H1 (cell line): Measurements from ENCODE around the gene ARID5B. TPM values are rescaled to one million over a fixed set of nuclear protein-coding genes. Genes with fewer than 3 reads are reported as not detected.

Experiments used
- CTCF ChIA-PET: fragments of 300-600 bp; sonication (Branson Sonifier 250); formaldehyde crosslinking; loops from one replicate; lab custom pipeline; 2021; ENCODE audit not compliant: partially characterized antibody; lab: Charles Lee
- POLR2A ChIA-PET: fragments of 300-600 bp; sonication (Branson Sonifier 250); formaldehyde crosslinking; loops from one replicate; lab custom pipeline; 2021; ENCODE audit warnings: inconsistent platforms; ENCODE audit not compliant: partially characterized antibody; lab: Charles Lee
- DNase-seq, 2 experiments: peaks; one replicate each; pipeline versions ENCODE4 v3.0.0 to v3.0.0-alpha.2; 2010 to 2022; ENCODE audit warnings: low spot score in 2 of 2, low read depth in 1 of 2, mixed read lengths in 1 of 2
- FAIRE-seq: peaks from 2 replicates; lab custom pipeline; 2011; peaks lifted over from hg19 to GRCh38; lab: Jason Lieb, UNC
- H2AFZ ChIP-seq: 2 replicates; pipeline ENCODE4 v1.8.1; 2012; ENCODE audit warnings: low read length, inconsistent platforms
- H2AK5ac ChIP-seq: 2 replicates; pipeline ENCODE4 v1.6.1; 2013; ENCODE audit warnings: low read depth, low read length
- H2BK120ac ChIP-seq: replicated peaks from 2 replicates; pipeline ENCODE3; 2013; ENCODE audit warnings: low read depth, low read length, inconsistent platforms
- H2BK12ac ChIP-seq: 2 replicates; pipeline ENCODE4 v1.6.1; 2013; ENCODE audit warnings: low read depth, low read length
- H2BK15ac ChIP-seq: 2 replicates; pipeline ENCODE4 v1.6.1; 2013; ENCODE audit warnings: low read length
- H2BK20ac ChIP-seq: 2 replicates; pipeline ENCODE4 v1.6.1; 2013; ENCODE audit warnings: low read length
- H2BK5ac ChIP-seq: 2 replicates; pipeline ENCODE4 v1.6.1; 2013; ENCODE audit warnings: low read depth, low read length
- H3K14ac ChIP-seq: 2 replicates; pipeline ENCODE4 v1.6.1; 2013; ENCODE audit warnings: inconsistent platforms; ENCODE audit not compliant: insufficient read length
- H3K18ac ChIP-seq: 2 replicates; pipeline ENCODE4 v1.6.1; 2013; ENCODE audit warnings: low read length; ENCODE audit errors: extremely low read depth
- H3K23ac ChIP-seq: 2 replicates; pipeline ENCODE4 v1.6.1; 2013; ENCODE audit warnings: inconsistent platforms; ENCODE audit not compliant: insufficient read length
- H3K23me2 ChIP-seq: 2 replicates; pipeline ENCODE4 v1.6.1; 2013; ENCODE audit warnings: low read depth, low read length
- H3K27ac ChIP-seq: 2 replicates; pipeline ENCODE4 v1.6.1; 2011; ENCODE audit warnings: low read depth, low read length, inconsistent platforms
- H3K27me3 ChIP-seq, 4 experiments: replicated peaks in 1 of 4; 1 replicate in 1 of 4; 2 replicates in 3 of 4; pipeline versions ENCODE4 v1.6.1 to v1.8.1; 2011 to 2013; ENCODE audit warnings: low read length in 3 of 4, mild to moderate bottlenecking in 3 of 4, inconsistent platforms in 2 of 4, mixed read lengths in 2 of 4, moderate library complexity in 1 of 4; ENCODE audit not compliant: control insufficient read depth in 3 of 4, insufficient read depth in 3 of 4; ENCODE audit errors: extremely low read depth in 1 of 4
- H3K36me3 ChIP-seq, 4 experiments: 2 replicates each; pipeline versions ENCODE4 v1.6.1 to v1.8.1; 2011 to 2013; ENCODE audit warnings: mild to moderate bottlenecking in 4 of 4, low read length in 3 of 4, moderate library complexity in 2 of 4, control low read depth in 1 of 4, inconsistent platforms in 1 of 4; ENCODE audit not compliant: insufficient read depth in 4 of 4, control insufficient read depth in 2 of 4
- H3K4ac ChIP-seq: replicated peaks from 2 replicates; pipeline ENCODE3; 2013; ENCODE audit warnings: low read length, low read depth, mixed read lengths, inconsistent platforms; ENCODE audit not compliant: insufficient read length
- H3K4me1 ChIP-seq, 4 experiments: replicated peaks in 1 of 4; 1 replicate in 1 of 4; 2 replicates in 3 of 4; pipeline versions ENCODE4 v1.6.1 to v1.8.1; 2011 to 2013; ENCODE audit warnings: low read length in 3 of 4, inconsistent platforms in 2 of 4, mixed read lengths in 1 of 4; ENCODE audit not compliant: insufficient read depth in 4 of 4, control insufficient read depth in 3 of 4
- H3K4me2 ChIP-seq, 2 experiments: 2 replicates each; pipeline versions ENCODE4 v1.6.1 to v1.8.1; 2011 to 2013; ENCODE audit warnings: low read depth in 2 of 2, low read length in 2 of 2, control low read depth in 1 of 2, inconsistent platforms in 1 of 2, mild to moderate bottlenecking in 1 of 2; ENCODE audit not compliant: insufficient read depth in 1 of 2
- H3K4me3 ChIP-seq, 4 experiments: fragments of 200-600, 300-600 bp in 1 of 4; sonication (generic), shearing (Covaris generic), sonication (Bioruptor Twin) in 1 of 4; 2 replicates each; pipeline versions ENCODE4 v1.5.1 to v1.8.1; 2011 to 2016; ENCODE audit warnings: low read length in 4 of 4, low read depth in 3 of 4, control low read depth in 2 of 4, inconsistent platforms in 2 of 4, mild to moderate bottlenecking in 2 of 4, mixed read lengths in 1 of 4, moderate library complexity in 1 of 4; ENCODE audit not compliant: insufficient read depth in 2 of 4; ENCODE audit errors: extremely low read depth in 1 of 4
- H3K56ac ChIP-seq: replicated peaks from 2 replicates; pipeline ENCODE3; 2013; ENCODE audit warnings: low read depth, mild to moderate bottlenecking, mixed read lengths, low read length, inconsistent platforms; ENCODE audit not compliant: insufficient read length
- H3K79me1 ChIP-seq: 2 replicates; pipeline ENCODE4 v1.6.1; 2013; ENCODE audit warnings: low read depth, low read length, control low read depth
- H3K79me2 ChIP-seq, 2 experiments: 2 replicates each; pipeline versions ENCODE4 v1.6.1 to v1.8.1; 2012 to 2013; ENCODE audit warnings: low read length in 2 of 2, mild to moderate bottlenecking in 2 of 2, inconsistent platforms in 1 of 2; ENCODE audit not compliant: insufficient read depth in 2 of 2, control insufficient read depth in 1 of 2
- H3K9ac ChIP-seq, 4 experiments: replicated peaks in 1 of 4; 1 replicate in 1 of 4; 2 replicates in 3 of 4; pipeline versions ENCODE4 v1.6.1 to v1.8.1; 2011 to 2013; ENCODE audit warnings: low read depth in 3 of 4, low read length in 3 of 4, control low read depth in 2 of 4, mild to moderate bottlenecking in 2 of 4, moderate library complexity in 2 of 4, inconsistent platforms in 1 of 4; ENCODE audit errors: extremely low read depth in 1 of 4
- H3K9me3 ChIP-seq, 2 experiments: 2 replicates each; pipeline versions ENCODE4 v1.6.1 to v1.8.1; 2012 to 2013; ENCODE audit warnings: mild to moderate bottlenecking in 2 of 2, moderate library complexity in 2 of 2, control low read depth in 1 of 2, inconsistent platforms in 1 of 2, low read depth in 1 of 2, low read length in 1 of 2, mixed read lengths in 1 of 2; ENCODE audit not compliant: insufficient read depth in 2 of 2
- H4K20me1 ChIP-seq, 2 experiments: replicated peaks in 1 of 2; 2 replicates each; pipeline versions ENCODE3 to v1.8.1; 2011 to 2013; ENCODE audit warnings: inconsistent platforms in 2 of 2, low read length in 2 of 2, mild to moderate bottlenecking in 1 of 2; ENCODE audit not compliant: insufficient read depth in 2 of 2, control insufficient read depth in 1 of 2
- H4K5ac ChIP-seq: 2 replicates; pipeline ENCODE4 v1.6.1; 2013; ENCODE audit warnings: low read length, low read depth, mixed read lengths, inconsistent platforms; ENCODE audit not compliant: insufficient read length
- H4K8ac ChIP-seq: 2 replicates; pipeline ENCODE4 v1.8.0; 2013; ENCODE audit warnings: mild to moderate bottlenecking, moderate library complexity, low read length, inconsistent platforms; ENCODE audit not compliant: insufficient read depth; ENCODE audit errors: extremely low read depth
- H4K91ac ChIP-seq: replicated peaks from 2 replicates; pipeline ENCODE3; 2013; ENCODE audit warnings: low read length, mixed read lengths, inconsistent platforms; ENCODE audit not compliant: insufficient read length
- CEBPB ChIP-seq: IDR thresholded peaks from 2 replicates; pipeline ENCODE4 v1.6.1; 2012; ENCODE audit warnings: low read depth, low read length
- CHD1 ChIP-seq: IDR thresholded peaks from 2 replicates; pipeline ENCODE4 v1.6.1; 2012; ENCODE audit warnings: low read depth, low read length, improper control_type of control experiment
- CHD2 ChIP-seq: IDR thresholded peaks from 2 replicates; pipeline ENCODE4 v1.6.1; 2012; ENCODE audit warnings: low read length, improper control_type of control experiment
- CREB1 ChIP-seq: IDR thresholded peaks from 2 replicates; pipeline ENCODE4 v1.6.1; 2012; ENCODE audit warnings: inconsistent platforms
- CTCF ChIP-seq, 3 experiments: IDR thresholded peaks; 1 replicate in 2 of 3; 2 replicates in 1 of 3; pipeline versions ENCODE4 v1.5.1 to v1.6.1; 2011; ENCODE audit warnings: low read length in 3 of 3, mild to moderate bottlenecking in 3 of 3, inconsistent platforms in 2 of 3, low read depth in 1 of 3, moderate library complexity in 1 of 3; ENCODE audit not compliant: insufficient read depth in 1 of 3; ENCODE audit errors: control extremely low read depth in 1 of 3
- EP300 ChIP-seq, 2 experiments: IDR thresholded peaks; 1 replicate in 1 of 2; 2 replicates in 1 of 2; pipeline ENCODE4 v1.6.1; 2011 to 2012; ENCODE audit warnings: low read depth in 2 of 2, low read length in 2 of 2, mild to moderate bottlenecking in 2 of 2, borderline replicate concordance in 1 of 2, inconsistent platforms in 1 of 2, moderate library complexity in 1 of 2
- GABPA ChIP-seq: IDR thresholded peaks from 2 replicates; pipeline ENCODE4 v1.6.1; 2011; ENCODE audit warnings: mild to moderate bottlenecking, low read length, moderate library complexity, borderline replicate concordance; ENCODE audit not compliant: insufficient read depth
- POU5F1 ChIP-seq: IDR thresholded peaks from 2 replicates; pipeline ENCODE4 v1.6.1; 2011; ENCODE audit warnings: low read depth, mild to moderate bottlenecking, low read length, moderate library complexity
- RBBP5 ChIP-seq: IDR thresholded peaks from 2 replicates; pipeline ENCODE4 v1.7.1; 2012; ENCODE audit warnings: low read depth, mild to moderate bottlenecking, inconsistent platforms, low read length, moderate library complexity, borderline replicate concordance
- SIRT6 ChIP-seq: IDR thresholded peaks from one replicate; pipeline ENCODE4 v1.7.1; 2012; ENCODE audit warnings: low read length, inconsistent platforms
- SP2 ChIP-seq: IDR thresholded peaks from 2 replicates; pipeline ENCODE4 v1.6.1; 2012; ENCODE audit warnings: mild to moderate bottlenecking, low read length, inconsistent platforms
- SRF ChIP-seq: IDR thresholded peaks from 2 replicates; pipeline ENCODE4 v1.6.1; 2011; ENCODE audit warnings: mild to moderate bottlenecking, low read depth, low read length, moderate library complexity
- ZNF274 ChIP-seq: IDR thresholded peaks from 2 replicates; pipeline ENCODE4 v1.7.0; 2012; ENCODE audit warnings: low read length, borderline replicate concordance; ENCODE audit errors: extremely low read depth
- WGBS, 2 experiments: shearing (Covaris generic) in 1 of 2; methylation state at CpG; one replicate each; pipeline versions ENCODE4 v1.1.6 to v1.1.7; 2013 to 2015; ENCODE audit warnings: low lambda C conversion rate in 2 of 2, mixed read lengths in 2 of 2, inconsistent platforms in 1 of 2, low coverage in 1 of 2, missing lambda C conversion rate in 1 of 2; ENCODE audit not compliant: insufficient replicate concordance in 2 of 2, insufficient coverage in 1 of 2, insufficient read length in 1 of 2; ENCODE audit errors: extremely low coverage in 1 of 2, missing lambda C conversion rate in 1 of 2; 5-methylcytosine and 5-hydroxymethylcytosine counted together
- polyA plus RNA-seq, 7 experiments: library from polyadenylated mRNA; depleted of rRNA in 3 of 7; stranded (reverse) in 5 of 7; unstranded in 2 of 7; fragments of >200 nt in 5 of 7; fragments of 200-250 nt in 2 of 7; gene quantifications; 1 replicate in 5 of 7; 2 replicates in 1 of 7; 4 replicates in 1 of 7; pipeline versions ENCODE4 v1.2.1 to v1.2.3, GENCODE V29; 2011 to 2013; ENCODE audit warnings: missing spikeins in 2 of 7, mixed read lengths in 2 of 7
- total RNA-seq: library from RNA; stranded (reverse); fragmentation: NEBNext Ultra II Directional; extraction: Animal tissue kit (Norgen Biotek cat#: 25700); gene quantifications from 2 replicates; pipeline ENCODE4 v1.2.1, GENCODE V29; 2021

The ARID5B gene
- total and polyA plus RNA-seq, 2 of the 8 experiments (the other 6 are each of a cell fraction or from before 2014, with no cell fraction given) = 0.21 to 1.1 TPM

GRCh38 chr10:62093863-62094291, 192.4 kb downstream of the ARID5B start:
- ChIA-PET POLR2A (no interaction called here), CTCF (no interaction called here)
- no peak overlapping the region for H2AFZ ChIP-seq
- no peak overlapping the region for H3K4ac ChIP-seq
- H3K14ac ChIP-seq = no peak overlapping the region
- no peak overlapping the region for H3K27ac ChIP-seq
- no peak overlapping the region for H3K23ac ChIP-seq
- DNase-seq (no peak), FAIRE-seq (no peak)
- no peak overlapping the region for H3K56ac ChIP-seq
- H3K79me1 ChIP-seq = no peaks in the 10 kb centered on the region
- H3K79me2 ChIP-seq = no peaks in the 10 kb centered on the region
- H4K5ac ChIP-seq = no peak overlapping the region
- H4K20me1 ChIP-seq = no peaks in the 10 kb centered on the region
- no peak overlapping the region for H2BK12ac ChIP-seq
- no peak overlapping the region for H3K4me2 ChIP-seq
- no peak overlapping the region for H3K4me3 ChIP-seq
- no peak overlapping the region for H2BK120ac ChIP-seq
- no peak overlapping the region for H2BK20ac ChIP-seq
- H3K18ac ChIP-seq = no peak overlapping the region
- 91% methylated on average over 4 of the region's 4 CpGs; no CpG with 5 or more reads in 1 of the 2 experiments for WGBS, 2 experiments
- H3K9ac ChIP-seq = no peak overlapping the region
- no peaks in the 10 kb centered on the region for H3K23me2 ChIP-seq
- H2AK5ac ChIP-seq = no peak overlapping the region
- no peak overlapping the region for H4K8ac ChIP-seq
- no peak overlapping the region for H2BK15ac ChIP-seq
- no peaks in the 10 kb centered on the region for H3K27me3 ChIP-seq
- H2BK5ac ChIP-seq = no peak overlapping the region
- no peaks in the 10 kb centered on the region for H3K9me3 ChIP-seq
- no peaks in the 10 kb centered on the region for H3K4me1 ChIP-seq
- H3K36me3 ChIP-seq = no peaks in the 10 kb centered on the region
- H4K91ac ChIP-seq = no peak overlapping the region
- no peak for TF ChIP-seq EP300 (IDR thresholded peaks at IDR 0.05; ENCODE audit: borderline replicate concordance in 1 of 2, low read depth in 2 of 2, low read length in 2 of 2)
- no peak for TF ChIP-seq RBBP5
- no peak for TF ChIP-seq CTCF (IDR thresholded peaks at IDR 0.05; ENCODE audit: control extremely low read depth in 1 of 3, insufficient read depth in 1 of 3, low read depth in 1 of 3, low read length in 3 of 3)
- TF ChIP-seq SP2 = no peak
- no peak for TF ChIP-seq CHD2
- TF ChIP-seq POU5F1 = no peak
- no peak for TF ChIP-seq SRF
- TF ChIP-seq CHD1 = no peak
- TF ChIP-seq CEBPB = no peak
- no peak for TF ChIP-seq GABPA
- no peak for TF ChIP-seq SIRT6
- no peak for TF ChIP-seq ZNF274
- TF ChIP-seq CREB1 = no peak
